Heart left ventricle (tissue), 16 donors: ENCODE results near the gene WNT5A. TPM values are rescaled to one million over a fixed set of nuclear protein-coding genes. Genes with fewer than 3 reads are reported as not detected.
A peak's percentile ranks its signal among the peaks of the same experiment; 100 is the strongest.

Source experiments
- ATAC-seq, 4 donors: fragments of 200-7000 bp; cut with Tn5 transposase; one replicate each; pipeline ENCODE4 v1.9.1; 2020 to 2022; ENCODE audit warnings: moderate library complexity in 4 of 4, mild to moderate bottlenecking in 3 of 4, moderate number of reproducible peaks in 1 of 4
- DNase-seq, 5 donors: peaks; one replicate each; pipeline ENCODE4 v3.0.0-alpha.2; 2020
- H3K27ac ChIP-seq, 12 donors: fragments of 200-600 bp; sonication (generic) in 4 of 12; one replicate each; pipeline versions ENCODE4 v1.5.0 to v1.8.0; 2016 to 2022; ENCODE audit warnings: mild to moderate bottlenecking in 2 of 12
- H3K27me3 ChIP-seq, 9 donors: fragments of 200-600 bp; sonication (generic) in 2 of 9; one replicate each; pipeline versions ENCODE4 v1.5.1 to v1.8.0; 2016 to 2022; ENCODE audit warnings: mild to moderate bottlenecking in 3 of 9
- H3K36me3 ChIP-seq, 9 donors: fragments of 200-600 bp; sonication (generic) in 2 of 9; one replicate each; pipeline versions ENCODE4 v1.5.0 to v1.8.0; 2018 to 2022; ENCODE audit warnings: mild to moderate bottlenecking in 2 of 9
- H3K4me1 ChIP-seq, 12 donors: fragments of 200-600 bp; sonication (generic) in 4 of 12; one replicate each; pipeline versions ENCODE4 v1.5.0 to v1.8.0; 2016 to 2022; ENCODE audit warnings: mild to moderate bottlenecking in 3 of 12
- H3K4me3 ChIP-seq, 12 donors: fragments of 200-600 bp; sonication (generic) in 4 of 12; one replicate each; pipeline versions ENCODE4 v1.5.0 to v1.8.0; 2017 to 2022; ENCODE audit warnings: mild to moderate bottlenecking in 9 of 12, moderate library complexity in 4 of 12
- H3K9me3 ChIP-seq, 12 donors: fragments of 200-600 bp; sonication (generic) in 4 of 12; one replicate each; pipeline versions ENCODE4 v1.5.0 to v1.8.0; 2016 to 2022; ENCODE audit warnings: mild to moderate bottlenecking in 1 of 12
- CTCF ChIP-seq, 12 donors: fragments of 200-600 bp; sonication (generic) in 4 of 12; IDR thresholded peaks; one replicate each; pipeline versions ENCODE4 v1.5.0 to v1.8.0; 2018 to 2022; ENCODE audit warnings: antibody characterized with exemption in 12 of 12, mild to moderate bottlenecking in 5 of 12
- POLR2A ChIP-seq, 2 donors: fragments of 450-650 bp; IDR thresholded peaks; one replicate each; pipeline ENCODE4 v1.6.1; 2017; ENCODE audit warnings: antibody characterized with exemption in 2 of 2, mild to moderate bottlenecking in 2 of 2, moderate library complexity in 2 of 2
- WGBS, 4 donors: extraction: QIAGEN DNeasy Blood & Tissue Kit in 2 of 4; methylation state at CpG; one replicate each; pipeline versions ENCODE4 v1.1.5 to v1.1.7; 2013 to 2018; 5-methylcytosine and 5-hydroxymethylcytosine counted together
- intact Hi-C, 10 donors: fragments of 100-400 bp; cut with DNase I; formaldehyde crosslinking; loops; one replicate each; pipeline versions ENCODE4 v1.11.1 to v1.14.2; 2022
- polyA plus RNA-seq, 2 donors: library from polyadenylated mRNA; stranded (reverse); fragments of 200-250 nt; gene quantifications; one replicate each; pipeline ENCODE4 v1.2.3, GENCODE V29; 2013
- total RNA-seq, 9 donors: library from RNA; depleted of rRNA in 2 of 9; stranded (reverse); fragments of >200 nt in 2 of 9; fragmentation: NEBNext Ultra II Directional in 3 of 9; extraction: Animal tissue kit (Norgen Biotek cat#: 25700) in 3 of 9; gene quantifications; one replicate each; pipeline versions ENCODE4 v1.1.0 to v1.2.4, GENCODE V29; 2016 to 2023
- donor health status: ischemic (EF 13 %, LVEDD 7.1; RV severe dilation, severe dysfunction).
- donor health status: healthy with polysubstance abuse.
- donor health status: DM: no; HTN: yes; CAD: no.
- donor health status: DM: no; HTN: no; CAD: no.
- donor health status: ischemic (EF 25% LVEDD 6.9; RV normal size, moderate dysfunction).
- donor health status: ischemic (EF 25% LVEDD 5.7; RV mildly dilated, moderate dysfunction).
- donor health status: healthy.
- donor health status: DM: yes; HTN: yes; CAD: no.
- donor health status: ischemic (EF 35%, LVEDD 5.7; RV mildly dilated, moderate dysfunction).
- donor health status: nonischemic (EF 11% LVEDD 7.7; RV severe dilation, severe dysfunction).
- donor health status: DM: yes; HTN: yes; CAD: no.
- donor health status: PGD.
- donor health status: ischemic (EF 29% LVEDD 5.4; RV normal size, mild dysfunction).
- donor health status: nonischemic (EF 23%, LVEDD 6.1; RV moderate dilation, normal function).

Gene WNT5A
- total and polyA plus RNA-seq, 11 donors, result 0.35 to 7.4 (median 3.2) TPM

DNA sequence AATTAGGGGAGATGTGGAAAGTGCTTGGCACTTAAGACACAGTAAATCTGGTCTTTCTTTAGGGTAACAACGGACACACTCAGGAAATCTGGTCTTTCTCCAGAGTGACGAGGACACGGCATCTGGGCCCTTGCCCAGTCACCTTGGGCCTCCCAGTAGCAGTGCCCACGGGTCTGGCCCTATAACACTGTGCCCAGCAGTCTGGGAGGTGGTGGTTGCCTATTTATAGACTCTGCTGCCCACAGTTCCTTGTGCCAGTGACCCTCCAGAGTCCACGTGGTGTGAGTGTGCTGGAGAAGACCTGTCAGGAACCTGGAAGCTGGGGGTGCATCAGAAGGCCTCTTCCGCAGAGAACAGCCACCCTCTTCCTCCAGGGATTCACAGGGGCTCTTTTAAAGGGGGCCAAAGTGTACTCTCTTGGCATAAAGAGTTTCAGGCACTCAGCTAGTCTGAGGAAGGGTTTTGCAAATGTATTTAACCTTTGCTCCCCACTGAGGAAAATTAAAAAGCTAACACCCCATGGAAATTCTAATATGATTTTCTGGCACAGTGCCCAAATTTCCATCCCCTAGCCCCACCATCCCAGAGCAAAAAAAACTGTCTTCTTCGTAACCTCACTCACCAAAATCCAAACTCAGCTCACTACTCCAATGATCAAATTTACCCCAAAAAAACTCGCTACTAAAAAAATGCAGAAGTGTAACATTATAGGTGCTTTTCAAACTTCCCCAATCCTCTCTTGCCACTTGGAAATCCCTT lies 15.4 kb downstream of the WNT5A start:
- peaks cover 0 to 9% (median 0%) of the 10 kb centered on the region in 12 donors for H3K4me1 ChIP-seq
- H3K27me3 ChIP-seq, result peaks cover 0 to 2% (median 0%) of the 10 kb centered on the region in 9 donors
- intact Hi-C loops, result no loop called here
- H3K9me3 ChIP-seq, result no peaks in the 10 kb centered on the region
- TF ChIP-seq POLR2A (IDR thresholded peaks at IDR 0.05) (no peak), CTCF (IDR thresholded peaks at IDR 0.05) (no peak)
- H3K36me3 ChIP-seq, result no peaks in the 10 kb centered on the region
- H3K27ac ChIP-seq, result peak overlapping the region in 9 of 12 donors; percentile 23 to 67 (median 43)
- H3K4me3 ChIP-seq, result no peak overlapping the region
- DNase-seq, result peak in 4 of 5 donors; percentile 51 to 83 (median 64)
- 45 to 57% (median 49%) methylated on average over 6 to 8 of the region's 8 CpGs for WGBS, 4 donors
- peak; percentile 97 to 99 (median 98) for ATAC-seq

DNA sequence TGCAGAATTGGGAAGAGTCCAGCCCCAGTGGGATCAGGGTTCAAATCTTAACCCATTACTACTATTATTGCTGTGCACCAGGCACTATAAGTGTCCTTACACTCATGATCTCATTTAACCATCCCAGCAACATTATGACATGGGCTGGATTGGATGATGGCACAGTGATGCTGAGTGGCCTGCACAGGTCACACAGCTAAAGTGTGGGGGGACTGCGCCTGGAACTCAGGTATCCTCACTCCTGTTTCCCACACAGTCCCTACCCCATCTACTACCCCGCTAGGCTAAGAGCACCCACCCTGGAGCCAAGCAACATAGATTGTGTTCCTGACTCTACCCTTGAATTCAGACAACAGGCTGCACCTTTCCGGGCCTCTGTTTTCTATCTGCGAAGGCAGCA lies 16.0 kb downstream of the WNT5A start:
- Histone ChIP-seq H3K4me3 (no peak overlapping the region), H3K27me3 (peaks cover 0 to 2% (median 0%) of the 10 kb centered on the region in 9 donors), H3K9me3 (no peaks in the 10 kb centered on the region), H3K36me3 (no peaks in the 10 kb centered on the region), H3K27ac (peak overlapping the region in 9 of 12 donors; percentile 23 to 67 (median 43)), H3K4me1 (peaks cover 0 to 9% (median 0%) of the 10 kb centered on the region in 12 donors)
- TF ChIP-seq CTCF (IDR thresholded peaks at IDR 0.05), result no peak
- no peak for TF ChIP-seq POLR2A (IDR thresholded peaks at IDR 0.05)
- WGBS, 4 donors, result 56 to 80% (median 71%) methylated on average over 2 to 4 of the region's 4 CpGs
- DNase-seq (no peak), ATAC-seq (peak in 2 of 4 donors; percentile 11)
- intact Hi-C loops, result no loop called here

- 92 to 96% (median 96%) methylated on average over 31 to 32 of the region's 32 CpGs for WGBS, 4 donors
- ATAC-seq, result no peak
- Histone ChIP-seq H3K4me1 (peaks cover 0 to 4% (median 0%) of the 10 kb centered on the region in 12 donors), H3K9me3 (no peaks in the 10 kb centered on the region), H3K27ac (no peak overlapping the region), H3K4me3 (no peak overlapping the region), H3K27me3 (peaks cover 0 to 2% (median 0%) of the 10 kb centered on the region in 9 donors), H3K36me3 (no peaks in the 10 kb centered on the region)
- DNase-seq, result no peak
- intact Hi-C loops, result no loop called here
- TF ChIP-seq CTCF (IDR thresholded peaks at IDR 0.05) (no peak), POLR2A (IDR thresholded peaks at IDR 0.05) (no peak)
Measured at GRCh38 chr3:55469957-55470526, 17.1 kb downstream of the WNT5A start.

- 82 to 88% (median 83%) methylated on average over 5 of the region's 5 CpGs for WGBS, 4 donors
- no peak overlapping the region for H3K27ac ChIP-seq
- peaks cover 0 to 2% (median 0%) of the 10 kb centered on the region in 9 donors for H3K27me3 ChIP-seq
- TF ChIP-seq POLR2A (IDR thresholded peaks at IDR 0.05) (no peak), CTCF (IDR thresholded peaks at IDR 0.05) (no peak)
- DNase-seq, result no peak
- H3K9me3 ChIP-seq, result no peaks in the 10 kb centered on the region
- no peak for ATAC-seq
- H3K4me3 ChIP-seq, result no peak overlapping the region
- intact Hi-C loops, result no loop called here
- peaks cover 0 to 4% (median 0%) of the 10 kb centered on the region in 12 donors for H3K4me1 ChIP-seq
- no peaks in the 10 kb centered on the region for H3K36me3 ChIP-seq
Measured at GRCh38 chr3:55468251-55468650, 18.9 kb downstream of the WNT5A start.
